Neural cell (in vitro differentiated cells): ENCODE measurements around the gene ST6GALNAC3.

Experiments used
- EZH2 ChIP-seq: fragments of 200-600, 300-800 bp; shearing (Covaris generic), sonication (generic); IDR thresholded peaks from 2 replicates; pipeline ENCODE4 v1.6.1; 2014; ENCODE audit warnings: antibody characterized with exemption, low read length, borderline replicate concordance, mild to moderate bottlenecking; ENCODE audit not compliant: insufficient read depth, poor library complexity, severe bottlenecking
- POLR2AphosphoS5 ChIP-seq: IDR thresholded peaks from 2 replicates; pipeline ENCODE4 v1.6.1; 2012
- RAD21 ChIP-seq: fragments of 450-650 bp; conservative IDR thresholded peaks from 2 replicates; pipeline ENCODE4 v1.6.1; 2014; ENCODE audit warnings: antibody characterized with exemption, mild to moderate bottlenecking, moderate library complexity
- SMC3 ChIP-seq: fragments of 450-650 bp; conservative IDR thresholded peaks from 2 replicates; pipeline ENCODE4 v1.6.1; 2014; ENCODE audit warnings: antibody characterized with exemption, mild to moderate bottlenecking, moderate library complexity; ENCODE audit not compliant: poor library complexity
- TF ChIP-seq, protein P1 (sequence below): fragments of 450-650 bp; IDR thresholded peaks from 2 replicates; pipeline ENCODE4 v1.5.1; 2014; ENCODE audit warnings: antibody characterized with exemption, mild to moderate bottlenecking, moderate library complexity; ENCODE audit not compliant: poor library complexity, severe bottlenecking

DNA sequence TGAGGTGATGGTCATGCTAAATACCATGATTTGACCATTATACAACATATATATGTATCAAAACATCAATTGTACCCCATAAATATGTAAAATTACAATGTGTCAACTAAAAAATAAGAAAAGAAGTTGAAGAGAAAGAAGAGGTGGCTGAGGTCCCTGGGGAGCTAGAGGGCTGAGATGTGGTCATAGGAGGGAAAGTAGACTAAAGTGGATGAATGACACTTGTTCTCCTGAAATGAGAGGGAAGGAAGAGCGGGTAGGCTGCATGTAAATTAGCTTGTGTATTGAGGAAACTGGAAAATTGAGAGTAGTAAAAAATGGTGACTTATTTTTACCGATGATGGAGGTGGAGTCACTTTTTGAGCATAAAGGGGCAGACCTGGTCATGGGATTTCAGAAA is 117.0 kb downstream of the ST6GALNAC3 start:
- TF ChIP-seq, protein P1, sequence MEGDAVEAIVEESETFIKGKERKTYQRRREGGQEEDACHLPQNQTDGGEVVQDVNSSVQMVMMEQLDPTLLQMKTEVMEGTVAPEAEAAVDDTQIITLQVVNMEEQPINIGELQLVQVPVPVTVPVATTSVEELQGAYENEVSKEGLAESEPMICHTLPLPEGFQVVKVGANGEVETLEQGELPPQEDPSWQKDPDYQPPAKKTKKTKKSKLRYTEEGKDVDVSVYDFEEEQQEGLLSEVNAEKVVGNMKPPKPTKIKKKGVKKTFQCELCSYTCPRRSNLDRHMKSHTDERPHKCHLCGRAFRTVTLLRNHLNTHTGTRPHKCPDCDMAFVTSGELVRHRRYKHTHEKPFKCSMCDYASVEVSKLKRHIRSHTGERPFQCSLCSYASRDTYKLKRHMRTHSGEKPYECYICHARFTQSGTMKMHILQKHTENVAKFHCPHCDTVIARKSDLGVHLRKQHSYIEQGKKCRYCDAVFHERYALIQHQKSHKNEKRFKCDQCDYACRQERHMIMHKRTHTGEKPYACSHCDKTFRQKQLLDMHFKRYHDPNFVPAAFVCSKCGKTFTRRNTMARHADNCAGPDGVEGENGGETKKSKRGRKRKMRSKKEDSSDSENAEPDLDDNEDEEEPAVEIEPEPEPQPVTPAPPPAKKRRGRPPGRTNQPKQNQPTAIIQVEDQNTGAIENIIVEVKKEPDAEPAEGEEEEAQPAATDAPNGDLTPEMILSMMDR = no peak
- TF ChIP-seq POLR2AphosphoS5 (no peak), EZH2 (no peak), RAD21 (no peak), SMC3 (no peak)
